CD14-positive monocyte (primary cell): ENCODE measurements around the gene OSBPL8. TPM values are rescaled to one million over a fixed set of nuclear protein-coding genes. Genes with fewer than 3 reads are reported as not detected.

ENCODE experiments used
- DNase-seq, 3 donors: peaks; one replicate each; pipeline ENCODE4 v3.0.0-alpha.2; 2011 to 2022
- H2AFZ ChIP-seq: 2 replicates; pipeline ENCODE4 v1.6.0; 2012; ENCODE audit warnings: mild to moderate bottlenecking, low read depth, low read length, inconsistent platforms; ENCODE audit not compliant: insufficient read depth, poor library complexity, severe bottlenecking
- H3K27ac ChIP-seq, 2 donors: 1 replicate in 1 of 2; 2 replicates in 1 of 2; pipeline ENCODE4 v1.5.1; 2012 to 2013; ENCODE audit warnings: low read length in 2 of 2, control low read depth in 1 of 2, inconsistent platforms in 1 of 2, low read depth in 1 of 2, mild to moderate bottlenecking in 1 of 2
- H3K27me3 ChIP-seq, 2 donors: one replicate each; pipeline versions ENCODE4 v1.6.0 to v1.6.1; 2011 to 2013; ENCODE audit warnings: low read length in 2 of 2; ENCODE audit not compliant: control insufficient read depth in 2 of 2, insufficient read depth in 2 of 2
- H3K36me3 ChIP-seq, 2 donors: replicated peaks in 1 of 2; 1 replicate in 1 of 2; 2 replicates in 1 of 2; pipeline versions ENCODE4 v1.5.1 to v1.6.1; 2012 to 2013; ENCODE audit warnings: low read length in 2 of 2, control low read depth in 1 of 2, inconsistent platforms in 1 of 2, mild to moderate bottlenecking in 1 of 2; ENCODE audit not compliant: insufficient read depth in 2 of 2, control insufficient read depth in 1 of 2
- H3K4me1 ChIP-seq, 2 donors: 1 replicate in 1 of 2; 2 replicates in 1 of 2; pipeline versions ENCODE4 v1.5.1 to v1.6.1; 2012 to 2013; ENCODE audit warnings: low read length in 2 of 2, control low read depth in 1 of 2, inconsistent platforms in 1 of 2, mild to moderate bottlenecking in 1 of 2, moderate library complexity in 1 of 2; ENCODE audit not compliant: insufficient read depth in 2 of 2, control insufficient read depth in 1 of 2
- H3K4me2 ChIP-seq: replicated peaks from 2 replicates; pipeline ENCODE3; 2012; ENCODE audit warnings: low read length, moderate library complexity, mild to moderate bottlenecking; ENCODE audit not compliant: poor library complexity, severe bottlenecking; ENCODE audit errors: extremely low read depth
- H3K4me3 ChIP-seq, 3 experiments: fragments of 200-600 bp in 1 of 3; sonication (generic) in 1 of 3; replicated peaks in 1 of 3; 1 replicate in 2 of 3; 2 replicates in 1 of 3; pipeline ENCODE4 v1.5.1; 2011 to 2013; ENCODE audit warnings: low read length in 3 of 3, mild to moderate bottlenecking in 3 of 3, control low read depth in 2 of 3, low read depth in 2 of 3, inconsistent platforms in 1 of 3, moderate library complexity in 1 of 3
- H3K79me2 ChIP-seq: 2 replicates; pipeline ENCODE4 v1.6.0; 2012; ENCODE audit warnings: mild to moderate bottlenecking, control low read depth, inconsistent platforms, low read length, moderate library complexity; ENCODE audit not compliant: insufficient read depth
- H3K9ac ChIP-seq: 2 replicates; pipeline ENCODE4 v1.6.0; 2017; ENCODE audit warnings: low read length, mild to moderate bottlenecking; ENCODE audit not compliant: insufficient read depth, poor library complexity, severe bottlenecking
- H3K9me3 ChIP-seq, 2 donors: replicated peaks in 1 of 2; 1 replicate in 1 of 2; 2 replicates in 1 of 2; pipeline versions ENCODE4 v1.5.1 to v1.6.1; 2012 to 2013; ENCODE audit warnings: low read length in 2 of 2, control low read depth in 1 of 2; ENCODE audit not compliant: control insufficient read depth in 1 of 2, insufficient read depth in 1 of 2
- H4K20me1 ChIP-seq: 2 replicates; pipeline ENCODE4 v1.6.0; 2012; ENCODE audit warnings: mild to moderate bottlenecking, low read length, control low read depth, moderate library complexity; ENCODE audit not compliant: insufficient read depth
- H3K27ac Mint-ChIP-seq, 7 donors: one replicate each; pipeline ENCODE4 v1.8.0; 2020; ENCODE audit warnings: mild to moderate bottlenecking in 7 of 7, mixed read lengths in 7 of 7, moderate library complexity in 6 of 7, inconsistent platforms in 2 of 7
- H3K27me3 Mint-ChIP-seq, 3 donors: one replicate each; pipeline ENCODE4 v1.8.0; 2021 to 2022; ENCODE audit warnings: low read depth in 3 of 3, mild to moderate bottlenecking in 3 of 3, mixed read lengths in 3 of 3, moderate library complexity in 3 of 3, inconsistent platforms in 1 of 3
- H3K36me3 Mint-ChIP-seq, 2 donors: one replicate each; pipeline ENCODE4 v1.8.0; 2020; ENCODE audit warnings: mixed read lengths in 2 of 2, inconsistent platforms in 1 of 2, mild to moderate bottlenecking in 1 of 2
- H3K4me1 Mint-ChIP-seq: one replicate; pipeline ENCODE4 v1.8.0; 2020; ENCODE audit warnings: mild to moderate bottlenecking, mixed read lengths
- H3K4me3 Mint-ChIP-seq, 2 donors: one replicate each; pipeline ENCODE4 v1.8.0; 2020; ENCODE audit warnings: mild to moderate bottlenecking in 2 of 2, mixed read lengths in 2 of 2, moderate library complexity in 1 of 2
- H3K9me3 Mint-ChIP-seq, 7 donors: one replicate each; pipeline ENCODE4 v1.8.0; 2020 to 2022; ENCODE audit warnings: mixed read lengths in 7 of 7, mild to moderate bottlenecking in 6 of 7, moderate library complexity in 6 of 7, inconsistent platforms in 2 of 7
- WGBS: methylation state at CpG from one replicate; pipeline ENCODE4 v1.1.5; 2013; ENCODE audit warnings: missing lambda C conversion rate; ENCODE audit not compliant: insufficient coverage; 5-methylcytosine and 5-hydroxymethylcytosine counted together
- intact Hi-C, 2 donors: fragments of 100-400 bp; cut with micrococcal nuclease; formaldehyde crosslinking; loops; one replicate each; pipeline versions ENCODE4 v1.15.0 to v1.15.1; 2023
- polyA plus RNA-seq, 3 donors: library from polyadenylated mRNA; depleted of rRNA in 1 of 3; unstranded in 2 of 3; stranded (reverse) in 1 of 3; fragments of 300-500 nt in 2 of 3; fragments of >200 nt in 1 of 3; fragmentation: Illumina TruSeq in 2 of 3; gene quantifications; 1 replicate in 2 of 3; 2 replicates in 1 of 3; pipeline ENCODE4 v1.2.3, GENCODE V29; 2012 to 2021
- TF ChIP-seq, protein P1 (sequence below): fragments of 200-600 bp; IDR thresholded peaks from one replicate; pipeline ENCODE4 v1.8.0; 2022; ENCODE audit warnings: antibody characterized with exemption, mild to moderate bottlenecking

Gene OSBPL8
- polyA plus RNA-seq, 3 donors: 25.3 to 167 (median 147) TPM

GRCh38 chr12:76533331-76533730, 26.2 kb downstream of the OSBPL8 start:
- Histone ChIP-seq H3K79me2 (peaks cover 95% of the 10 kb centered on the region), H3K27ac (no peak overlapping the region), H3K4me2 (no peak overlapping the region), H3K9me3 (no peaks in the 10 kb centered on the region), H4K20me1 (peaks cover 97% of the 10 kb centered on the region), H2AFZ (no peak overlapping the region), H3K9ac (no peak overlapping the region), H3K4me1 (no peaks in the 10 kb centered on the region), H3K4me3 (no peak overlapping the region), H3K27me3 (no peaks in the 10 kb centered on the region), H3K36me3 (peaks cover 5 to 38% of the 10 kb centered on the region in 2 donors)
- no peaks in the 10 kb centered on the region for H3K27me3 Mint-ChIP-seq
- no CpG with 5 or more reads among the region's 5 CpGs for WGBS
- H3K27ac Mint-ChIP-seq: no peak overlapping the region
- H3K4me3 Mint-ChIP-seq: no peak overlapping the region
- intact Hi-C loops: no loop called here
- DNase-seq: no peak
- peaks cover 16% of the 10 kb centered on the region for H3K4me1 Mint-ChIP-seq
- TF ChIP-seq, protein P1, sequence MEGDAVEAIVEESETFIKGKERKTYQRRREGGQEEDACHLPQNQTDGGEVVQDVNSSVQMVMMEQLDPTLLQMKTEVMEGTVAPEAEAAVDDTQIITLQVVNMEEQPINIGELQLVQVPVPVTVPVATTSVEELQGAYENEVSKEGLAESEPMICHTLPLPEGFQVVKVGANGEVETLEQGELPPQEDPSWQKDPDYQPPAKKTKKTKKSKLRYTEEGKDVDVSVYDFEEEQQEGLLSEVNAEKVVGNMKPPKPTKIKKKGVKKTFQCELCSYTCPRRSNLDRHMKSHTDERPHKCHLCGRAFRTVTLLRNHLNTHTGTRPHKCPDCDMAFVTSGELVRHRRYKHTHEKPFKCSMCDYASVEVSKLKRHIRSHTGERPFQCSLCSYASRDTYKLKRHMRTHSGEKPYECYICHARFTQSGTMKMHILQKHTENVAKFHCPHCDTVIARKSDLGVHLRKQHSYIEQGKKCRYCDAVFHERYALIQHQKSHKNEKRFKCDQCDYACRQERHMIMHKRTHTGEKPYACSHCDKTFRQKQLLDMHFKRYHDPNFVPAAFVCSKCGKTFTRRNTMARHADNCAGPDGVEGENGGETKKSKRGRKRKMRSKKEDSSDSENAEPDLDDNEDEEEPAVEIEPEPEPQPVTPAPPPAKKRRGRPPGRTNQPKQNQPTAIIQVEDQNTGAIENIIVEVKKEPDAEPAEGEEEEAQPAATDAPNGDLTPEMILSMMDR: no peak
- peaks cover 0 to 7% (median 2%) of the 10 kb centered on the region in 7 donors for H3K9me3 Mint-ChIP-seq
- H3K36me3 Mint-ChIP-seq: peaks cover 33 to 41% of the 10 kb centered on the region in 2 donors

DNA sequence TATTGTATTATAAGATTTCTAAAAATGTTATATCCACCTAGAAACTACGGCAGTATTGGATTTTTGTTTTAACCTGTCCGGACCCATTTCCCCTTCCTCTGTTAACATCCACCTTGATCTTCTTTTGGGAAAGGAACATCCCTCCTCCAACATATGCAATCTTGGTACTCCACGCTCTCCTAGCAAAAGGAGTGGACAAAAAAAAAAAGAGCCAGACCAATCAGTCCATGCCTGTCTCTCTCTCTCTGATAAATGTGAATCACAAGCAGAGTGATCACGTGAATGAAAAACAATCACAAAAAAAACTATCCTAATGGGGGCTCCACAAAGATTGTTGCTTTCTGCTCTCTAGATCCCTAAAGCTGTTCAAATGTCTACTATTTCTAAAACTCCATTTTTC, 27.1 kb downstream of the OSBPL8 start:
- DNase-seq: no peak
- H3K27me3 Mint-ChIP-seq: no peaks in the 10 kb centered on the region
- Histone ChIP-seq H3K9ac (no peak overlapping the region), H3K9me3 (no peaks in the 10 kb centered on the region), H3K4me3 (no peak overlapping the region), H2AFZ (no peak overlapping the region), H3K79me2 (peaks cover 94% of the 10 kb centered on the region), H3K4me1 (no peaks in the 10 kb centered on the region), H3K27me3 (no peaks in the 10 kb centered on the region), H4K20me1 (peaks cover 97% of the 10 kb centered on the region), H3K36me3 (peaks cover 6 to 43% of the 10 kb centered on the region in 2 donors), H3K4me2 (no peak overlapping the region), H3K27ac (no peak overlapping the region)
- peaks cover 0 to 8% (median 3%) of the 10 kb centered on the region in 7 donors for H3K9me3 Mint-ChIP-seq
- H3K27ac Mint-ChIP-seq: peak overlapping the region in 1 of 7 donors; percentile 35
- H3K4me1 Mint-ChIP-seq: peaks cover 16% of the 10 kb centered on the region
- WGBS: 100% methylated on average over 1 of the region's 4 CpGs
- H3K4me3 Mint-ChIP-seq: no peak overlapping the region
- TF ChIP-seq, protein P1: no peak
- intact Hi-C loops: no loop called here
- H3K36me3 Mint-ChIP-seq: peaks cover 36 to 45% of the 10 kb centered on the region in 2 donors
